Ascending aorta (tissue), 2 donors: ENCODE data around the gene AGAP3. TPM values are rescaled to one million over a fixed set of nuclear protein-coding genes. Genes with fewer than 3 reads are reported as not detected.

Experiments
- DNase-seq, 2 donors: peaks; one replicate each; pipeline ENCODE4 v3.0.0-alpha.2; 2019; ENCODE audit warnings: low spot score in 2 of 2
- H3K27ac ChIP-seq, 2 donors: fragments of 200-600 bp; sonication (generic); one replicate each; pipeline ENCODE4 v1.5.1; 2016 to 2017; ENCODE audit warnings: mild to moderate bottlenecking in 1 of 2
- H3K27me3 ChIP-seq: fragments of 200-600 bp; sonication (generic); one replicate; pipeline ENCODE4 v1.5.1; 2017
- H3K36me3 ChIP-seq, 2 donors: fragments of 200-600 bp; sonication (generic); one replicate each; pipeline ENCODE4 v1.5.1; 2016
- H3K4me1 ChIP-seq, 2 donors: fragments of 200-600 bp; sonication (generic); one replicate each; pipeline ENCODE4 v1.5.1; 2016 to 2017; ENCODE audit warnings: mild to moderate bottlenecking in 1 of 2
- H3K4me3 ChIP-seq, 2 donors: fragments of 200-600 bp; sonication (generic); one replicate each; pipeline ENCODE4 v1.5.1; 2016 to 2017; ENCODE audit warnings: mild to moderate bottlenecking in 1 of 2
- H3K9me3 ChIP-seq, 2 donors: fragments of 200-600 bp; sonication (generic); one replicate each; pipeline ENCODE4 v1.5.1; 2016
- intact Hi-C: fragments of 100-400 bp; cut with DNase I; formaldehyde crosslinking; loops from one replicate; pipeline ENCODE4 v1.15.1; 2023
- total RNA-seq: library from RNA; depleted of rRNA; stranded (reverse); fragments of >200 nt; gene quantifications from one replicate; pipeline ENCODE4 v1.1.0, GENCODE V29; 2016
- TF ChIP-seq, protein P1 (sequence below), 3 experiments: fragments of 200-600 bp in 2 of 3; fragments of 450-650 bp in 1 of 3; sonication (generic) in 2 of 3; IDR thresholded peaks; one replicate each; pipeline ENCODE4 v1.5.1; 2016 to 2019; ENCODE audit warnings: antibody characterized with exemption in 3 of 3, mild to moderate bottlenecking in 1 of 3, moderate library complexity in 1 of 3

AGAP3 gene
- total RNA-seq, 1 donor from 2014 or later, result 82.6 TPM

DNA sequence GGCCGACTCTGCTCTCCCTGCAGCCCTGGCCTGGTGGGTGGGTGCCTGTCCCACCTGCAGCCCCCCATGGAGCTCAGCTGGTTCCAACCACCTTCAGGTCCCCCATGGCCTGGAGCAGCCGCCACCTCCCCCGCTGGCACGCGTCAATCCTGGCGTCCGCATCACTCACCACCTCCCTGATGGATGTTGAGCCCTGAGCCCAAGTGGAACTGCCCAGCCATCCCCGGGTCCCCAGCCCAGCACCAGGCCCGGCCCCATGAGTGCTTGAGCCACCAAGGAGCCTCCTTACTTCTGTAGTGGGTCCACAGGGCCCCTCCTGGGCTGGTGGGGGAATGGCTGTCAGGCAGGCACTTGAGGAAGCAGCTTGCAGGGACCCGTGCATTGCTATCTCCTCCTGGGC is 14.6 kb downstream of the AGAP3 start:
- Histone ChIP-seq H3K27me3 (no peaks in the 10 kb centered on the region), H3K4me3 (no peak overlapping the region), H3K4me1 (no peaks in the 10 kb centered on the region), H3K36me3 (peaks cover 0 to 7% of the 10 kb centered on the region in 2 donors), H3K9me3 (no peaks in the 10 kb centered on the region), H3K27ac (no peak overlapping the region)
- peak in 1 of 2 donors; percentile 60 for DNase-seq
- intact Hi-C loops, result no loop called here
- TF ChIP-seq, protein P1, sequence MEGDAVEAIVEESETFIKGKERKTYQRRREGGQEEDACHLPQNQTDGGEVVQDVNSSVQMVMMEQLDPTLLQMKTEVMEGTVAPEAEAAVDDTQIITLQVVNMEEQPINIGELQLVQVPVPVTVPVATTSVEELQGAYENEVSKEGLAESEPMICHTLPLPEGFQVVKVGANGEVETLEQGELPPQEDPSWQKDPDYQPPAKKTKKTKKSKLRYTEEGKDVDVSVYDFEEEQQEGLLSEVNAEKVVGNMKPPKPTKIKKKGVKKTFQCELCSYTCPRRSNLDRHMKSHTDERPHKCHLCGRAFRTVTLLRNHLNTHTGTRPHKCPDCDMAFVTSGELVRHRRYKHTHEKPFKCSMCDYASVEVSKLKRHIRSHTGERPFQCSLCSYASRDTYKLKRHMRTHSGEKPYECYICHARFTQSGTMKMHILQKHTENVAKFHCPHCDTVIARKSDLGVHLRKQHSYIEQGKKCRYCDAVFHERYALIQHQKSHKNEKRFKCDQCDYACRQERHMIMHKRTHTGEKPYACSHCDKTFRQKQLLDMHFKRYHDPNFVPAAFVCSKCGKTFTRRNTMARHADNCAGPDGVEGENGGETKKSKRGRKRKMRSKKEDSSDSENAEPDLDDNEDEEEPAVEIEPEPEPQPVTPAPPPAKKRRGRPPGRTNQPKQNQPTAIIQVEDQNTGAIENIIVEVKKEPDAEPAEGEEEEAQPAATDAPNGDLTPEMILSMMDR (IDR thresholded peaks at IDR 0.05), result no peak

DNA sequence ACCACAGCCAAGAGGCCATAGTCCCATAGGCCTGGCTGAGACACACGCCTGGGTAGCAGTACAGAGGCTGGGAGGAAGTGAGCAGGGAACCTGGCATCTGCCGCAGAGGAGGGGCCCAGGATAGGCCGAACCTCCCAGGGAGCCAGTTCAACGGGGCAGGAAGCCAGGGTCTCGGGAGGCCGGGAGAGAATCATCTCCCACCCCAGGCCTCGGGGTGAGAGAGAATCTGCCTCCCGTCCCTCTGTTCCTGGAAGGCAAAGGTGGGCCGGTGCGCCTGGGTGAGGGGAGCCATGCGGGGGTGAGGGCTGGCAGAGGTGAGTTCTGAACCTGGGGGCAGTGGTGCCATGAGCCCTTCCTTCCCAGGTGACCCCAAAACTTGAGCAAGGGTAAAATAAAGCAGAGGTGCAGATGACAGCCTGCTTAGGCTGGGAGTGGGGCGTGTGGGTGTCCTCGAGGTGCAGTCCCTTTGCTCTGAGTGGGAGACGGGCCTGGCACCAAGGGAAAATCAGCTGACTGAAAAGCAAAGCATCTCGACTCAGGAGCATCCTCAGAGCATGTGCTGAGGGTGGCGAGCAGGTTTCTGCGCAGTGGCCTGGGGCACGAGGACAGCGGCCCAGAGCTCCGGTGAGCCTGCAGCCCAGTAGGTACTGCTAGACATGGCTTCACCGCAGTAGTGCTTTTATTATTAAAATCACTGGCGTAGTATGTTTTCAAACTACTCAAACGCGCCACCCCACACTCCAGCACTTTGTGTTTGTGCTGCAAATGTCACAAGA is 15.5 kb downstream of the AGAP3 start:
- Histone ChIP-seq H3K9me3 (no peaks in the 10 kb centered on the region), H3K36me3 (peaks cover 0 to 13% of the 10 kb centered on the region in 2 donors), H3K27ac (no peak overlapping the region), H3K4me3 (no peak overlapping the region), H3K27me3 (no peaks in the 10 kb centered on the region), H3K4me1 (no peaks in the 10 kb centered on the region)
- no peak for DNase-seq
- TF ChIP-seq, protein P1 (IDR thresholded peaks at IDR 0.05), result no peak
- intact Hi-C loops, result no loop called here

DNA sequence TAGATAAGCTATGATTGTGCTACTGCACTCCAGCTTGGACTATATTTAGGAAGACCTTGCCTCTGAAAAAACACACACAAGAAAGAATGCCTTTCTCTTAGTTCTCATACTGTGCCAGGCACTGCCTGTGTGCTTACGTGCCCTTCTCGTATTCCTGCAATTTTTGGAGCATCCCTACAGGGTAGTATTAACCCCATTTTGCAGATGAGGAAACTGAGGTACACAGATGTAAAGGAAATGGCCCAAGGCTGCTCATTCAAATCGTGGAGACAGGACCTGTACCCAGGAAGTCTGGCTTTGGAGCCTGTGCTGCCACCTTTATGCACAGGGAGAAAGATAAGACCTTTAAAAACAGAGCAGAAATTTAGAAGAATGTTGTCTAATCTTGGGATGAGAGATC is 16.7 kb downstream of the AGAP3 start:
- no peak overlapping the region for H3K4me3 ChIP-seq
- TF ChIP-seq, protein P1 (IDR thresholded peaks at IDR 0.05), result no peak
- no peaks in the 10 kb centered on the region for H3K4me1 ChIP-seq
- H3K9me3 ChIP-seq, result no peaks in the 10 kb centered on the region
- no peaks in the 10 kb centered on the region for H3K27me3 ChIP-seq
- H3K36me3 ChIP-seq, result peaks cover 0 to 13% of the 10 kb centered on the region in 2 donors
- intact Hi-C loops, result no loop called here
- no peak overlapping the region for H3K27ac ChIP-seq
- DNase-seq, result no peak

DNA sequence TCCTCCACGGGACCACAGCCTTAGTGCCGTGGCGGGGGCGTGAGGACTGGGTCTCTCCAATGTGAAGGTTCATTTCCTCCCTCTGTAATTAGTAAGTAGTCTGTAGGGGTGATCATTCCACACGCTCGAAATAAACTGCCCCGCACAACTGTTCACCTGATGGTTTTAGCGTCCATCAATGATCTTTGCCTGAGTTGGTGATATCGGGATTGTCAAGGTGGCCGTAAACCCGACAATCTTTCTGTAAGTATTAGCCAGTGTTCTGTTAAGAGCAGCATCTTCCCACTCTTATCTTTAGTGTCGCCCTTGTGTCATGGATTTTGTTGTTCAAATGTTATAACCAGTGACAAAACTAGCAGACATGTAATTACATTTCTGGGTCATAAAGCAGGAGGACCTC is 17.7 kb downstream of the AGAP3 start:
- peaks cover 0 to 13% of the 10 kb centered on the region in 2 donors for H3K36me3 ChIP-seq
- no peaks in the 10 kb centered on the region for H3K4me1 ChIP-seq
- no peaks in the 10 kb centered on the region for H3K9me3 ChIP-seq
- no peak overlapping the region for H3K27ac ChIP-seq
- no peak for DNase-seq
- H3K4me3 ChIP-seq, result no peak overlapping the region
- intact Hi-C loops, result no loop called here
- no peaks in the 10 kb centered on the region for H3K27me3 ChIP-seq
- TF ChIP-seq, protein P1 (IDR thresholded peaks at IDR 0.05), result no peak

DNA sequence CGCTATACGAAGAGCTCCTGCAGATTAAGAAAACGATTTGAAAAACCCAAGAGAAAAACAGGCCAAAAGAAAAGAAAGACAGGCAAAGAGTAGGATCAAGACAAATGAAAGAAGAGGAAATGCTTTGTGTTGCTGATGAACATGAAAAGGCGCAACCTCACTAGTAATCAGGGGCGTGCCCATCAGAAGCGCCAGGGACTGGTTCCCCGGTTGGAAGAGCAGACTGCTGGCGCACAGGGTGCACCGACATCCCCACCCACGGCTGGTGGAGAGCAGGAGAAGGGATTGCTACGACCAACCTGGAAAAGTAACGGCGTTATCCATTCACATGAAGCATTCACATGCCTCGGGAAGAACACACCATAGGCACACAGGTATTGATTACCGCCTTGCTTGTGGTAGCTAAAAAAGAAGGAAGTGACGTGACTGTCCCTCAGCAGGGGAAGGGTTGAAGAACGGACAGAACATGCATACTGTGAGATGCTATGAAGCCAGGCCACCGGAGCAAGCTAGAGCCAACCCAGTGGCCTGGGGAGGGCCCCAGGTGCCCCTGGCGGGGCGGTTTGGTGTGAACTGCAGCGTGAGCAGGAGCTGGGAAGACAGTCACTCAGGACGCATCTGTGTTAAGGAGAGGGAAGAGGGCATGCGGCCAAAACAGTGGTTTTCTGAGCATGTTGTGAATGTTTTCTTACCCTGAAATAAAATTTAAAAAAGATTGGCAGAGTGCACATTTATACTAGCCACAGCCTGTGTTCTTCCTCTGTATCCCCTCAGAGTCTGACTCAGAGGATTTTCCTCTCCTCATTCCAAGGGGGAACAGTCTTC is 18.3 kb downstream of the AGAP3 start:
- no peak overlapping the region for H3K4me3 ChIP-seq
- no peak overlapping the region for H3K27ac ChIP-seq
- TF ChIP-seq, protein P1 (IDR thresholded peaks at IDR 0.05), result no peak
- H3K4me1 ChIP-seq, result no peaks in the 10 kb centered on the region
- H3K27me3 ChIP-seq, result no peaks in the 10 kb centered on the region
- H3K9me3 ChIP-seq, result no peaks in the 10 kb centered on the region
- peaks cover 0 to 13% of the 10 kb centered on the region in 2 donors for H3K36me3 ChIP-seq
- no peak for DNase-seq
- intact Hi-C loops, result no loop called here
